Gastrocnemius medialis (tissue), 4 donors: ENCODE data around the gene ASIC2. TPM values are rescaled to one million over a fixed set of nuclear protein-coding genes. Genes with fewer than 3 reads are reported as not detected.

ENCODE experiments used
- ATAC-seq, 2 donors: fragments of 150-250 bp; one replicate each; pipeline ENCODE4 v1.9.1; 2016
- DNase-seq, 2 donors: peaks; one replicate each; pipeline ENCODE4 v3.0.0-alpha.2; 2019
- H3K27ac ChIP-seq, 4 donors: fragments of 200-600 bp; sonication (generic); 1 replicate in 1 of 4; 2 replicates in 3 of 4; pipeline ENCODE4 v1.5.1; 2016 to 2018; ENCODE audit warnings: mild to moderate bottlenecking in 2 of 4, moderate library complexity in 1 of 4
- H3K27me3 ChIP-seq, 3 donors: fragments of 200-600 bp; sonication (generic) in 2 of 3; 1 replicate in 1 of 3; 2 replicates in 2 of 3; pipeline versions ENCODE4 v1.5.1 to v1.6.0; 2016 to 2019; ENCODE audit warnings: mild to moderate bottlenecking in 1 of 3, moderate library complexity in 1 of 3
- H3K36me3 ChIP-seq, 2 donors: fragments of 200-600 bp; sonication (generic) in 1 of 2; one replicate each; pipeline ENCODE4 v1.5.1; 2017 to 2018
- H3K4me1 ChIP-seq, 2 donors: fragments of 200-600 bp; sonication (generic) in 1 of 2; one replicate each; pipeline ENCODE4 v1.5.1; 2016 to 2017; ENCODE audit warnings: mild to moderate bottlenecking in 2 of 2
- H3K4me3 ChIP-seq, 4 donors: fragments of 200-600 bp; sonication (generic) in 3 of 4; 1 replicate in 1 of 4; 2 replicates in 3 of 4; pipeline ENCODE4 v1.5.1; 2016 to 2019; ENCODE audit warnings: mild to moderate bottlenecking in 2 of 4
- H3K9me3 ChIP-seq, 3 donors: fragments of 200-600 bp; sonication (generic) in 2 of 3; 1 replicate in 1 of 3; 2 replicates in 2 of 3; pipeline ENCODE4 v1.5.1; 2016 to 2019
- CTCF ChIP-seq, 5 experiments: fragments of 450-650 bp in 3 of 5; fragments of 200-600 bp in 2 of 5; sonication (generic) in 2 of 5; IDR thresholded peaks in 4 of 5; conservative IDR thresholded peaks in 1 of 5; 1 replicate in 4 of 5; 2 replicates in 1 of 5; pipeline ENCODE4 v1.5.1; 2016 to 2019; ENCODE audit warnings: antibody characterized with exemption in 5 of 5, mild to moderate bottlenecking in 3 of 5, moderate library complexity in 3 of 5
- POLR2A ChIP-seq, 2 donors: fragments of 450-650 bp; IDR thresholded peaks; one replicate each; pipeline ENCODE4 v1.6.1; 2017; ENCODE audit warnings: antibody characterized with exemption in 2 of 2, mild to moderate bottlenecking in 2 of 2, moderate library complexity in 2 of 2
- in situ Hi-C, 4 donors: fragments of 200-750 bp; cut with MboI; loops; one replicate each; pipeline versions ENCODE4 v1.15.0 to v1.8.0; 2017; ENCODE audit warnings: low sequenced_read_pairs in 4 of 4
- intact Hi-C: fragments of 100-400 bp; cut with DNase I; formaldehyde crosslinking; loops from one replicate; pipeline ENCODE4 v1.15.1; 2023; ENCODE audit warnings: low total_unique reads
- total RNA-seq, 4 donors: library from RNA; depleted of rRNA; stranded (reverse); fragments of >200 nt; gene quantifications; one replicate each; pipeline versions ENCODE4 v1.1.0 to v1.2.3, GENCODE V29; 2016

Gene ASIC2
- total RNA-seq, 4 donors from 2014 or later: not detected

GRCh38 chr17:33039874-33040273 lies 253.2 kb downstream of the ASIC2 start:
- ATAC-seq: peak in 1 of 2 donors; percentile 47
- H3K4me3 ChIP-seq: no peak overlapping the region
- H3K4me1 ChIP-seq: no peaks in the 10 kb centered on the region
- H3K36me3 ChIP-seq: no peaks in the 10 kb centered on the region
- H3K27me3 ChIP-seq: peaks cover 0 to 8% (median 5%) of the 10 kb centered on the region in 3 donors
- TF ChIP-seq CTCF (IDR thresholded peaks at IDR 0.05 in 4 of 5, conservative IDR thresholded peaks at IDR 0.05 in 1 of 5) (no peak), POLR2A (IDR thresholded peaks at IDR 0.05) (no peak)
- no peak overlapping the region for H3K27ac ChIP-seq
- no peaks in the 10 kb centered on the region for H3K9me3 ChIP-seq
- intact Hi-C loops (loop anchor here (10.0 kb wide), 1 partner anchor 635 kb away; no protein-coding TSS in a partner anchor), in situ Hi-C loops (loop anchor here in 1 of 4 donors (10.0 kb wide), 1 partner anchor 635 kb away; no protein-coding TSS in a partner anchor)
- DNase-seq: no peak

GRCh38 chr17:33038740-33039139 lies 254.4 kb downstream of the ASIC2 start:
- TF ChIP-seq CTCF (IDR thresholded peaks at IDR 0.05 in 4 of 5, conservative IDR thresholded peaks at IDR 0.05 in 1 of 5) (peak in 4 of 5 experiments; percentile 30 to 49 (median 36)), POLR2A (IDR thresholded peaks at IDR 0.05) (no peak)
- Histone ChIP-seq H3K27ac (no peak overlapping the region), H3K9me3 (no peaks in the 10 kb centered on the region), H3K36me3 (no peaks in the 10 kb centered on the region), H3K4me3 (no peak overlapping the region), H3K27me3 (peaks cover 0 to 15% (median 5%) of the 10 kb centered on the region in 3 donors), H3K4me1 (no peaks in the 10 kb centered on the region)
- in situ Hi-C loops (loop anchor here in 1 of 4 donors (10.0 kb wide), 1 partner anchor 636 kb away; no protein-coding TSS in a partner anchor), intact Hi-C loops (loop anchor here (10.0 kb wide), 1 partner anchor 636 kb away; no protein-coding TSS in a partner anchor)
- no peak for ATAC-seq
- DNase-seq: no peak

- intact Hi-C loops: loop anchor here (10.0 kb wide), 1 partner anchor 642 kb away; no protein-coding TSS in a partner anchor
- Histone ChIP-seq H3K27me3 (peaks cover 0 to 15% (median 5%) of the 10 kb centered on the region in 3 donors), H3K9me3 (no peaks in the 10 kb centered on the region), H3K4me3 (no peak overlapping the region), H3K27ac (no peak overlapping the region), H3K4me1 (no peaks in the 10 kb centered on the region), H3K36me3 (no peaks in the 10 kb centered on the region)
- DNase-seq: no peak
- TF ChIP-seq POLR2A (IDR thresholded peaks at IDR 0.05): no peak
- no peak for TF ChIP-seq CTCF (IDR thresholded peaks at IDR 0.05 in 4 of 5, conservative IDR thresholded peaks at IDR 0.05 in 1 of 5)
- no peak for ATAC-seq
- in situ Hi-C loops: loop anchor here in 1 of 4 donors (10.0 kb wide), 1 partner anchor 642 kb away; no protein-coding TSS in a partner anchor
These were observed 259.9 kb downstream of the ASIC2 start for GRCh38 chr17:33033176-33033575.

GRCh38 chr17:33028778-33029177 lies 264.3 kb downstream of the ASIC2 start:
- intact Hi-C loops (no loop called here), in situ Hi-C loops (no loop called here)
- DNase-seq: no peak
- Histone ChIP-seq H3K27me3 (no peaks in the 10 kb centered on the region), H3K27ac (no peak overlapping the region), H3K36me3 (no peaks in the 10 kb centered on the region), H3K4me1 (no peaks in the 10 kb centered on the region), H3K4me3 (no peak overlapping the region), H3K9me3 (no peaks in the 10 kb centered on the region)
- no peak for ATAC-seq
- TF ChIP-seq POLR2A (IDR thresholded peaks at IDR 0.05) (no peak), CTCF (IDR thresholded peaks at IDR 0.05 in 4 of 5, conservative IDR thresholded peaks at IDR 0.05 in 1 of 5) (no peak)

- intact Hi-C loops (no loop called here), in situ Hi-C loops (no loop called here)
- TF ChIP-seq POLR2A (IDR thresholded peaks at IDR 0.05): no peak
- TF ChIP-seq CTCF (IDR thresholded peaks at IDR 0.05 in 4 of 5, conservative IDR thresholded peaks at IDR 0.05 in 1 of 5): no peak
- Histone ChIP-seq H3K27me3 (no peaks in the 10 kb centered on the region), H3K9me3 (no peaks in the 10 kb centered on the region), H3K4me3 (no peak overlapping the region), H3K4me1 (no peaks in the 10 kb centered on the region), H3K36me3 (no peaks in the 10 kb centered on the region), H3K27ac (no peak overlapping the region)
- no peak for ATAC-seq
- DNase-seq: no peak
These were observed 265.0 kb downstream of the ASIC2 start for GRCh38 chr17:33028061-33028460.
